Osteocyte (in vitro differentiated cells): ENCODE data around the gene CPLX1. TPM values are rescaled to one million over a fixed set of nuclear protein-coding genes. Genes with fewer than 3 reads are reported as not detected.

Experiments used
- DNase-seq: peaks from one replicate; pipeline ENCODE4 v3.0.0; 2021; ENCODE audit warnings: mixed read lengths; ENCODE audit not compliant: unreplicated experiment; ENCODE audit errors: extremely low spot score
- H3K27ac Mint-ChIP-seq: one replicate; pipeline ENCODE4 v1.8.0; 2021; ENCODE audit warnings: mild to moderate bottlenecking, mixed read lengths; ENCODE audit not compliant: unreplicated experiment
- H3K27me3 Mint-ChIP-seq: one replicate; pipeline ENCODE4 v1.8.0; 2021; ENCODE audit warnings: mixed read lengths; ENCODE audit not compliant: unreplicated experiment
- H3K36me3 Mint-ChIP-seq: one replicate; pipeline ENCODE4 v1.8.0; 2021; ENCODE audit warnings: mixed read lengths; ENCODE audit not compliant: unreplicated experiment
- H3K4me1 Mint-ChIP-seq: one replicate; pipeline ENCODE4 v1.8.0; 2021; ENCODE audit warnings: mixed read lengths; ENCODE audit not compliant: unreplicated experiment
- H3K4me3 Mint-ChIP-seq: one replicate; pipeline ENCODE4 v1.8.0; 2021; ENCODE audit warnings: mild to moderate bottlenecking, moderate library complexity, mixed read lengths; ENCODE audit not compliant: unreplicated experiment
- H3K9me3 Mint-ChIP-seq: one replicate; pipeline ENCODE4 v1.8.0; 2021; ENCODE audit warnings: mixed read lengths; ENCODE audit not compliant: unreplicated experiment
- total RNA-seq: library from RNA; stranded (reverse); gene quantifications from 2 replicates; pipeline ENCODE4 v1.2.1, GENCODE V29; 2021
- TF ChIP-seq, protein P1 (sequence below): fragments of 200-600 bp; sonication (generic); IDR thresholded peaks from 2 replicates; pipeline ENCODE4 v1.5.0; 2021; ENCODE audit warnings: antibody characterized with exemption, mild to moderate bottlenecking, moderate library complexity

The CPLX1 gene
- total RNA-seq, 1 donor from 2014 or later = not detected

DNA sequence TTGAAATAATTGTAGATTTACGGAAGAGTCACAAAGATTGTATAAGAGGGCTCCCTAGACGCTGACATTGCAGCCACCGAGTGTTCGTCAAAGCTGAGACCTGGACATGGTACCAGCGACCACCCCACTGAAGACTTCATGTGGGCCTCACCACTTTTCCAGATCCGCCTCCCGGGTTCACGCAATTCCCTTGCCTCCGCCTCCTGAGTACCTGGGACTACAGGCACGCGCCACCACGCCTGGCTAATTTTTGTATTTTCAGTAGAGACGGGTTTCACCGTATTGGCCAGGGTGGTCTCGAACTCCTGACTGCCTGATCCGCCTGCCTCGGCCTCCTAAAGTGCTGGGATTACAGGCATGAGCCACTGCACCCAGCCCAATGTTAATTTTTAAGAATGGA is 29.7 kb downstream of the CPLX1 start:
- no peak for DNase-seq
- no peaks in the 10 kb centered on the region for H3K9me3 Mint-ChIP-seq
- no peaks in the 10 kb centered on the region for H3K4me1 Mint-ChIP-seq
- TF ChIP-seq, protein P1, sequence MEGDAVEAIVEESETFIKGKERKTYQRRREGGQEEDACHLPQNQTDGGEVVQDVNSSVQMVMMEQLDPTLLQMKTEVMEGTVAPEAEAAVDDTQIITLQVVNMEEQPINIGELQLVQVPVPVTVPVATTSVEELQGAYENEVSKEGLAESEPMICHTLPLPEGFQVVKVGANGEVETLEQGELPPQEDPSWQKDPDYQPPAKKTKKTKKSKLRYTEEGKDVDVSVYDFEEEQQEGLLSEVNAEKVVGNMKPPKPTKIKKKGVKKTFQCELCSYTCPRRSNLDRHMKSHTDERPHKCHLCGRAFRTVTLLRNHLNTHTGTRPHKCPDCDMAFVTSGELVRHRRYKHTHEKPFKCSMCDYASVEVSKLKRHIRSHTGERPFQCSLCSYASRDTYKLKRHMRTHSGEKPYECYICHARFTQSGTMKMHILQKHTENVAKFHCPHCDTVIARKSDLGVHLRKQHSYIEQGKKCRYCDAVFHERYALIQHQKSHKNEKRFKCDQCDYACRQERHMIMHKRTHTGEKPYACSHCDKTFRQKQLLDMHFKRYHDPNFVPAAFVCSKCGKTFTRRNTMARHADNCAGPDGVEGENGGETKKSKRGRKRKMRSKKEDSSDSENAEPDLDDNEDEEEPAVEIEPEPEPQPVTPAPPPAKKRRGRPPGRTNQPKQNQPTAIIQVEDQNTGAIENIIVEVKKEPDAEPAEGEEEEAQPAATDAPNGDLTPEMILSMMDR = no peak
- H3K27ac Mint-ChIP-seq = no peak overlapping the region
- no peaks in the 10 kb centered on the region for H3K36me3 Mint-ChIP-seq
- no peaks in the 10 kb centered on the region for H3K27me3 Mint-ChIP-seq
- H3K4me3 Mint-ChIP-seq = no peak overlapping the region

GRCh38 chr4:795726-796119 is 30.2 kb downstream of the CPLX1 start:
- DNase-seq = no peak
- Mint-ChIP-seq H3K27ac (no peak overlapping the region), H3K36me3 (no peaks in the 10 kb centered on the region), H3K4me1 (no peaks in the 10 kb centered on the region), H3K9me3 (no peaks in the 10 kb centered on the region), H3K4me3 (no peak overlapping the region), H3K27me3 (no peaks in the 10 kb centered on the region)
- TF ChIP-seq, protein P1 = no peak

- H3K27ac Mint-ChIP-seq = no peak overlapping the region
- DNase-seq = no peak
- H3K36me3 Mint-ChIP-seq = no peaks in the 10 kb centered on the region
- H3K4me3 Mint-ChIP-seq = no peak overlapping the region
- H3K27me3 Mint-ChIP-seq = no peaks in the 10 kb centered on the region
- TF ChIP-seq, protein P1 = no peak
- no peaks in the 10 kb centered on the region for H3K9me3 Mint-ChIP-seq
- H3K4me1 Mint-ChIP-seq = no peaks in the 10 kb centered on the region
These were observed 30.8 kb downstream of the CPLX1 start for GRCh38 chr4:794900-795725.

- H3K9me3 Mint-ChIP-seq = no peaks in the 10 kb centered on the region
- H3K36me3 Mint-ChIP-seq = no peaks in the 10 kb centered on the region
- H3K4me3 Mint-ChIP-seq = no peak overlapping the region
- H3K27ac Mint-ChIP-seq = no peak overlapping the region
- no peaks in the 10 kb centered on the region for H3K27me3 Mint-ChIP-seq
- TF ChIP-seq, protein P1 = no peak
- no peak for DNase-seq
- no peaks in the 10 kb centered on the region for H3K4me1 Mint-ChIP-seq
These were observed 31.8 kb downstream of the CPLX1 start for GRCh38 chr4:793941-794621.
